NCI-H226 (cell line): Measurements from ENCODE around the gene MAP4K3.
"Not testable (repeated sequence)": the region's sequence is repeated elsewhere in the genome, so short reads cannot be mapped to it uniquely, and the experiment has no call there.

Experiments
- DNase-seq: peaks from one replicate; pipeline ENCODE4 v3.0.0-alpha.2; 2015

The MAP4K3 gene

GRCh38 chr2:39408351-39409136, 28.5 kb downstream of the MAP4K3 start:
- DNase-seq: no peak

DNA sequence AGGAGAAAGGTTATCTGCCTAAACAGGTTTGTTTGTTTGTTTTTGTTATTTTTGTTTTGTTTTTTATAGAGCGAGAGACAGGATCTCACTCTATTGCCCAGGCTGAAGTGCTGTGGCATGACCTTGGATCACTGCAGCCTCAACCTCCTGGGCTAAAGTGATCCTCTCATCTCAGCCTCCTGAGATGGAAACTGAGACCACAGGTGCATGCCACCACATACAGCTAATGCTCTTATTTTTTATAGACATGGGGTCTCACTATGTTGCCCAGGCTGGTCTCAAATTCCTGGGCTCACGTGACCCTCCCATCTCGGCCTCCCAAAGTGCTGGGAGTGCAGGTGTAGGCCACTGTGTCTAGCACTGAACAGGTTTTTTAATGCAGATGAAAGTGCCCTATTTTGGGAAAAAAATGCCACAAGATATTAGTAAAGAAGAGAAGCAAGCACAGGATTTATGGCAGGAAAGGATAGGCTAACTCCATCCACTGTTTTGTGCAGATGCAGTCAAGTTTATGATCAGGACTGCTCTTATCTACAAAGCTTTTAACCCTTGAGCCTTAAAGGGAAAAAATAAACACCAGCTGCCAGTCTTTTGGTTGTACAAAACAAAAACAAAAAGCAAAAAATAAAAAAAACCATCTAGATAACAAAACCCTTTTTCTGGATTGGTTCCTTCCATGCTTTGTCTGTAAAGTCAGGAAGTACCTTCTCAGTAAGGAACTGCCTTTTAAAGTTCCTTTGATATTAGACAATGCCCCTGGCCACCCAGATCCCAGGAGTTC, 29.4 kb downstream of the MAP4K3 start:
- no peak for DNase-seq

DNA sequence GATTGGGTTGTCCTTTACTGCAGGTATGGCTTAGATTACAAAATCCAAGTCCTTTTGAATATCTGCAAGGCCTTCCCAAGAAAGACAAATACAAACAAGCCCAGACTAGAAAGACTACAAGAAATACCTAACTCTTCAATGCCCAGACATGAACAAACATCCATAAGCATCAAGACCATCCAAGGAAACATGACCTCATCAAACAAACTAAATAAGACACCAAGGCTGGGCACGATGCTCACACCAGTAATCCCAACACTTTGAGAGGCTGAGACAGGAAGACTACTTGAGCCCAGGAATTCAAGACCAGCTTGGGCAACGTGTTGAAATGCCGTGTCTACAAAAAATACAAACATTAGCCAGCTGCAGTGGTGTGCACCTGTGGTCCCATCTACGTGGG, 31.7 kb downstream of the MAP4K3 start:
- no peak for DNase-seq

GRCh38 chr2:39403311-39403710, 33.8 kb downstream of the MAP4K3 start:
- DNase-seq: no peak

DNA sequence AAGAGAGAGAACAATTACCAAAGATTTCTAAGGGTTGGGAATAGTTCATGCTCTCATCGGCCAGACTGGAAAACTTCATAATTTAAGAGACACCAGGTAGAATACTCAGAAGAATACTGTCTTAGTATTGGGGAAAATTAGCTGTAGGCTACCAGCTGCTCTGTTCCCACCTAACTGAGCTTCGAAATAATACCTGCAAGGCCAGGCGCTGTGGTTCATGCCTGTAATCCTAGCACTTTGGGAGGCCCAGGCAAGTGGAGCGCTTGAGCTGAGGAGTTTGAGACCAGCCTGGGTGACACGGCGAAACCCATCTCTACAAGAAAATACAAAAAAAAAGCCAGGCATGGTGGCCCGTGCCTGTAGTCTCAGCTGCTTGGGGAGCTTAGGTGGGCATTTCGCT, 35.8 kb downstream of the MAP4K3 start:
- no peak for DNase-seq

- no peak for DNase-seq
Measured at GRCh38 chr2:39399570-39399969, 37.5 kb downstream of the MAP4K3 start.

DNA sequence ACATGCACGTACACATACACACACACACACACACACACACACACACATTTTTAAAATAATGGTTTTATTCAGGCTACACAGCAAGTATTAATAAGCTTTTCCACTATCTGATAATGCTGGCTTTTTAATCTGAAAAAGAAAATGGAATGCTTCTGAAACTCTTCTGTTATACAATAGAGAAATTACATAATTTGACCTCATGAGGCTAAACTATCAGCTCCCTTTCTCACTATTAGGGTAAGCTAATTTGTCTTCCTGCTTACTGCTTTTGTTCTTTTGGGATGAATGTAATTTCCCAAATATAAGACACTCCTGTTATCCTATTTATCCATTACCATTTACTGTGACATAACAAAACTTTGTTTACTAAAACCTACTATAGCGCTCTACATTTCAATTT, 41.8 kb downstream of the MAP4K3 start:
- DNase-seq: no peak

DNA sequence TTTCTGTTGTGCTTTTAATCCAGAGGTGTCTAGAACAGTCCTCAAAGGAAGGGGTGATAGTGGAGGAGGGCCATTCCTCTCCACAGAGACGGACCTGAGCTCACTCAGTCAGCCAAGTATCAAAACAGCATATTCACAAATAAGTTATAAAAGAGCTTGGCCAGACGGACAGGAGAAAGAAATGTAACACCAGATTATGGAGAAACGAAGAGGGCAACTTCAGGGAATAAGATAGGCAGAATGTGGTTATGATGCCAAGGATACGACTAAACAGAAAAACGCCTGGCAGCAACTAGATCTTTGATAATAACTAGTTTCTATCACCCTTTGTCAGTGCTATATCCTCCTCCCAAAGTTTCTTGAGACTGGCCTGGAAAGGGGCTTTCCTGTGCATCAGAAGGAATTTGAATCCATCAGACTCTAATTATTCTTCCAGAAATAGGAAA, 42.5 kb downstream of the MAP4K3 start:
- peak; percentile 80 for DNase-seq

DNA sequence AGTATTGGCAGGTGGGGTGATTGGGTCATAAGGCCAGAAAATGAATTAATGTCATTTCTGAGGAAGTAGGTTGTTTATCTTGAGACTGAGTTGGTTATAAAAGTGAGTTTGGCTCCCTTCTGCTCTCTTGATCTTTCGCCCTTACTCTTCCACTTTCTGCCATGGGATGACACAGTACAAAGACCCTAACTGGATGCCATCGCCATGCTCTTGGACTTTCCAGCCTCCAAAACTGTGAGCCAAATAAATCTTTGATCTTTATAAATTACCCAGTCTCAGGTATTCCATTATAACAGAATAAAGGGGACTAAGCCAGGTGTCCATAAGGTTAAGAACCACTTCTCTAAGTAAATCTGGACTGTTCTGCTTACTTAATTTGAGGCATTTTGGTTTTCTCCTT, 44.4 kb downstream of the MAP4K3 start:
- no peak for DNase-seq

DNA sequence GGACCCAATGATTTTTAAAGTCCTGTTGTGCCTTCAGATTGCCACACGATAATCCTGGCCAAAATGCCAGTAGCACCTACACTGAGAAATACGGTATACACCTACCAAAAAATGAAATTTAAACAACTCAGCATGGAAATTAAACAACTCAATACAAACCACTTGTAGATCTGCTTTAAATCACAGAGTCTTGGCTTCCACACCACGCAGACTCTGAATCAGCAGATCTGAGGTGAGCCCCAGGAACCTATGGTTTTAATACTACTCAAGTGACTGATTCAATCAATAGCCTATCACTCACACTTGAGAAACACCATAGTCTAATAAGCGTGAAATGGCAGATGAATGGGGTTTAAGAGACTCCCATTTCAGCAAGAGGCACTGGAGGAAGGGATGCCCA, 46.9 kb downstream of the MAP4K3 start:
- DNase-seq: no peak

- no peak for DNase-seq
Measured at GRCh38 chr2:39386064-39386463, 51.0 kb downstream of the MAP4K3 start.

- DNase-seq: no peak
Measured at GRCh38 chr2:39385172-39385571, 51.9 kb downstream of the MAP4K3 start.

- DNase-seq: not testable (repeated sequence)
Measured at GRCh38 chr2:39384071-39384470, 53.0 kb downstream of the MAP4K3 start.

DNA sequence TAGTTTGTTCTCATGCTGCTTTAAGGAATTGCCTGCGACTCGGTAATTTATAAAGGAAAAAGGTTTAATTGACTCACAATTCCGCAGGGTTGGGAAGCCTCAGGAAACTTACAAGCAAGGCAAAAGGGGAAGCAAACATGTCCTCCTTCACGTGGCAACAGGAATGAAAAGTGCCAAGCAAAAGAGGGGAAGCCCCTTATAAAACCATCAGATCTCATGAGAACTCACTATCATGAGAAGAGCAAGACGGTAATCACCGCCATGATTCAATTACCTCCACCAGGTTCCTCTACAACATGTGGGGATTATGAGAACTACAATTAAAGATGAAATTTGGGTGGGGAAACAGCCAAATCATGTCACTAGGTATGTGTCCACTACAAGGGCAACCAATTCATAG, 53.9 kb downstream of the MAP4K3 start:
- DNase-seq: no peak

- DNase-seq: no peak
Measured at GRCh38 chr2:39381653-39382052, 55.4 kb downstream of the MAP4K3 start.

GRCh38 chr2:39380525-39381150, 56.4 kb downstream of the MAP4K3 start:
- DNase-seq: no peak

GRCh38 chr2:39379643-39380524, 57.2 kb downstream of the MAP4K3 start:
- DNase-seq: peak; percentile 40

DNA sequence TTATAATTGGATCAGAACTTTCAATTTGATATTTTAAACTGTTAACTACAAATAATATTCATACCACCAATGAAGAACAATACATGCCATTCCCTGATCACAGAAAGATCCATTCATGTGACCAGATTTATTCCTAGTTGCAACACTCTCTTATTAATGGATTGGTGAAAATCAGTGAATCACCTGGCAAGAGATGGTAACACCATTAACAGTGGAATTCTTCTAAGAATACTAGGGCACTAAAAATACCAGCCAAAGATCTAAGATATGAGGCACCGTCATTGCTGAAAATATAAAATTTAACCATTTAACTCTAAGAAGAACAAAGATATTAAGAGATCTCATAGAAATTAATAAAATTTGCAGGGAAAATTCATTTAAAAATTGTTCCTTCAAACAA, 58.1 kb downstream of the MAP4K3 start:
- no peak for DNase-seq

DNA sequence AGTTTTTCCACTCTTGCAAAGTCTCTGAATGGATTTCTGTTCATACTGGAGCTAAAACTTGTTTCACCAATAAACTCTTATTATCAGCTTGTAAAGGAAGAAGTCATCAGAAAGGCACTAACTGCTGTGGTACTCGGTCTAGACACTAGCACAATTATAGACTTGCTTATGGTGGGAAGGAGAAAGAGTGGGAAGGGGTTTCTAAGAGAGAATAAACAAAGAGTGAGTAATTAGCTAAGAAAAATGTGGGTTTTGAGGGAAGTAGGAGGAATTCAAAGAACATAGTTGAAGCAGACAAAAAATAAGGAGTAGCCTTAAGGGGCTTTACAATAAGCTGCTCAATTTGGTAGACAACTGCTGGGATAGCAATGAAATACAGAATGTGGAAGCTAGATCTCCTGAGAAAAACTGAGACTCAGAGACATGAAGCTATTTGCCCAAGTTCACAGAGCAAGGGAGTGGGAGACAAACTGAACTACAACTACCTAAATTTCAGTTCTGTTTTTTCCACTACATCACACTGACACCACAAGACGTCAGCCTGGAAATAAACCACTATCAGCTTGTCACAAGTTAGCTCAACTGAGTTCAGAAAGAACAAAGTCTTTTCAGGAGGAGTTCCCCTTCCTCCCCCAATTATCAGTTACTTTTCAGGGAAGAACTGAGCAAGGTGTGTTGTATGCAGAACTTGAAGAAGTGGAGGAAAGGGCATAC, 59.7 kb downstream of the MAP4K3 start:
- DNase-seq: no peak

DNA sequence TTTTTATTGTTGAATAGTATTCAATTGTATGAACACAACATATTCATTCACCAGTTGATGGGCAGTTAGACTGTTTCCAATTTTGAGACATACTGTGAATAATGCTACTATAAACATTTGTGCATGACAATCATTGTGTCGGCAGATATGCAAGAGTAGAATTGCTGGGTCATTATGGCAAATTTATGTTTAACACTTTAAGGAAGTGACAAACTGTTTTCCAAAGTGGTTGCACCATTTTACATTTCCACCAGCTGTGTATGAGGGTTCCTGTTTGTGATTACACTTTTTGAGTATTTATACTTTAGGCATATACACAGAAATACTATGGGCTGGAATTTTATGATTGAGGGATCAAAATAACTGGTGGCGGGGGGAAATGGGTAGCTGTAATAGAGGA, 61.2 kb downstream of the MAP4K3 start:
- no peak for DNase-seq

GRCh38 chr2:39373181-39373802, 63.8 kb downstream of the MAP4K3 start:
- DNase-seq: no peak

DNA sequence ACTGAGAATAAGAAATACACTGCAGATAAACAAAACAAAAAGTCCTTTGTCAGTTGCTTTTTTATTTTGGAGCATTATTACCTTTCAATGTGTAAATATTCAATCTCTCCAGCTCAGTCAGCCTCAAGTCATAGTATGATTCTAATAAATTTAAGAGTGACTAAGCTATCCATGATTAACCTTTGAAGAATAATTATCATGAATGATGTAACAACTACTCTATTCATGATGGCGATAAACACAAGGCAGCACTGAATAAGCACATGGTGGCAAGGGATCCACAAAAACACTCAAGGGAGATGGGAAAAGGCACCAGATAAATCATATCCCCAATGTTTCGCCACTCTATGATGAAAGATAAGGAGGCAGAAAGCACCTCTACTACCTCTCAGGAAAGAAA, 67.0 kb downstream of the MAP4K3 start:
- DNase-seq: no peak
